Measurements from ENCODE around the gene SPHK1.

Gene SPHK1

DNA sequence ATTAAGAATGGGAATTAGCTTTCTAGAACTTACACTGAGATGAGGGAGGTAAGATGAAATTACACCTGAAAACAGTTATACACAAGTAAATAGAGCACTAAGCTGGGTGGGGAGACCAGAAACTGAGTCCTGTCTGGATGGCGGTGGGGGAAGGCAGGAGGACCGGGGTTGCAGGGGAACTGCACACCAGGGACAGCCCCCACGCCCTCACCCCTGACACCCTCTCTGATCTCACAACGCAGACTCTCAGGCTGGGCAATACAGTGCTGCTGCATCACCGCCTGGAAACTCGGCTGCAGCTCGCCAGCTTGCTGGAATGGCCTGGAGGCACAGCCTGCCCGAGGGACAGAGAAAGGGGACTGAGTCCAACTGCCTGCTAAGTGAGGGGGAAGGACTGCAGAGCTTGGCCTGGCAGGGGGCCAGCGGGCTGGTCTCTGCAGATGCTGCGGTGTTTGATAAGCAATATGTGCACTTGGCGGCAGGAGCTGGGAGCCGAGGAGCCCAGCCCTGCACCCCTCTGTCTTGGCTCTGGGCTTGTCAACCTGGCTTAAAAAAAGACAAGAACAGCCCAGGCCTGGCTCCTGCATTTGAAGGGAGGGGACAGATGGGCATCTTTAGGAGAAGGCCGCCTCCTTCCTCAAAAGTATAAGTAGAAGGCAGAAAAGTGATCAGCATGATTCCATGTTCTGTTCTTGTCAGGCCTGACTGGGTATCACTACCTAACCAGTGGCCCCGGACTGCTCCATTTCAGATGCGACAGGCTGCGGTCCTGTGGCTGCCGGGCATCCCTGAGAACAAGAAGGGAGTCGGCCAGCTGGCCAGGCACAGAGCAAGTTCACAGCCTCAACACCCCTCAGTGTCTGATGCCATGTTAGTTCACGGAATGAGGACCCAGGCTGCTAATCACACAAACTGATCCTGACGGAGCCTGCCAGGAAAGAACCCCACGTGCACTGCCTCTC, 30.2 kb downstream of the SPHK1 start:
- TF ChIP-seq, protein P1, sequence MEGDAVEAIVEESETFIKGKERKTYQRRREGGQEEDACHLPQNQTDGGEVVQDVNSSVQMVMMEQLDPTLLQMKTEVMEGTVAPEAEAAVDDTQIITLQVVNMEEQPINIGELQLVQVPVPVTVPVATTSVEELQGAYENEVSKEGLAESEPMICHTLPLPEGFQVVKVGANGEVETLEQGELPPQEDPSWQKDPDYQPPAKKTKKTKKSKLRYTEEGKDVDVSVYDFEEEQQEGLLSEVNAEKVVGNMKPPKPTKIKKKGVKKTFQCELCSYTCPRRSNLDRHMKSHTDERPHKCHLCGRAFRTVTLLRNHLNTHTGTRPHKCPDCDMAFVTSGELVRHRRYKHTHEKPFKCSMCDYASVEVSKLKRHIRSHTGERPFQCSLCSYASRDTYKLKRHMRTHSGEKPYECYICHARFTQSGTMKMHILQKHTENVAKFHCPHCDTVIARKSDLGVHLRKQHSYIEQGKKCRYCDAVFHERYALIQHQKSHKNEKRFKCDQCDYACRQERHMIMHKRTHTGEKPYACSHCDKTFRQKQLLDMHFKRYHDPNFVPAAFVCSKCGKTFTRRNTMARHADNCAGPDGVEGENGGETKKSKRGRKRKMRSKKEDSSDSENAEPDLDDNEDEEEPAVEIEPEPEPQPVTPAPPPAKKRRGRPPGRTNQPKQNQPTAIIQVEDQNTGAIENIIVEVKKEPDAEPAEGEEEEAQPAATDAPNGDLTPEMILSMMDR (IDR thresholded peaks at IDR 0.05; ENCODE audit: extremely low read depth, missing control alignments), result no peak
- no peak for DNase-seq (ENCODE audit: low spot score)

DNA sequence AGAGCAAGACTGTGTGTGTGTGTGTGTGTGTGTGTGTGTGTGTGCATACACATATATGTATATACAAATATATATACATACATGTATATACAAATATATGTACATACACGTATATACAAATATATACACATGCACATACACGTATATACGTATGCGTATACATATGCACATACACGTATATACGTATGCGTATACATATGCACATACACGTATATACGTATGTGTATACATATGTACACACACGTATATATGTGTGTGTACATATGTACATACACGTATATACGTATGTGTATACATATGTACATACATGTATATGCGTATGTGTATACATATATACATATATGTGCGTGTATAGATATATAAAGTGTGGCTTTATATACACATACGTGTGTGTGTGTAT, 31.4 kb downstream of the SPHK1 start:
- DNase-seq (ENCODE audit: low spot score), result no peak
- TF ChIP-seq, protein P1 (IDR thresholded peaks at IDR 0.05; ENCODE audit: extremely low read depth, missing control alignments), result no peak

DNA sequence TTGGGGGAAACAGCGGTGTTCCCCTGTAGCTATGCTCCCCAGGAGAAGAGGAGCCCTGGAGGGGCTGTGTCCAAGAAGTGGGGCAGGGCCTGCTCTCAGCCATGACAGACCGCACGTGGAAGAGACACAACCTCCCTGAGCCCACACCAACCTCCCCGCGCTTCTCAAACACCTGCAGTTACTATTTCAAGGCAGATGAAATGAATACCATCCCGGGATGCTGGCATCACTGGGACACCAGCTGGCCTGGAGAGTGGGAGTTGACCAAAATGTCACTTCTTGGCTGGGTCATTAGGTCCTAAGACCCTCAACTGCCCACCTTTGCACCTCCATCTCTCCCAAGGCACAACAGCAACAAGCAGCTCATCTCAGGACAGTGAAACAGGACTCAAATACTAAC, 32.0 kb downstream of the SPHK1 start:
- TF ChIP-seq, protein P1 (IDR thresholded peaks at IDR 0.05; ENCODE audit: extremely low read depth, missing control alignments), result no peak
- DNase-seq (ENCODE audit: low spot score), result no peak

DNA sequence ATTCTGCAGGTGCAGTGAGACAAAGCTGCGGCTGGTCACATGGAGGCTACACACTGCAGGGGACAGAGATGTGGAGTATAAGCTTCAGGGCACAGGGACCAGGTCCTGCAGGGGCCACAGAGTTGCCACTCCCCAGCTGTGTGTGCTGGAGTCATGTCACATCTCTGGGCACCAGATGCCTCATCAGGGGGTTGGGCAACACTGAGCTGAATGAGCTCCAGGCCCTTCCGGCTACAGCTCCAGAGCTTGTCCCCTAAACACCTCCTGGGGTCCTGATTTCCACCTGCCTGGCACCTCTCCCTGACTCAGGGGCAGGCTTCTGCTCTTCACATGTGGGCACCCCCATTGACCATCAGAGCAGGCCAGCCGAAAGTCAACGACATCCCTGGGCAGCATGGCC, 32.5 kb downstream of the SPHK1 start:
- TF ChIP-seq, protein P1 (IDR thresholded peaks at IDR 0.05; ENCODE audit: extremely low read depth, missing control alignments), result no peak
- no peak for DNase-seq (ENCODE audit: low spot score)

GRCh38 chr17:76417499-76418143, 33.2 kb downstream of the SPHK1 start:
- no peak for DNase-seq (ENCODE audit: low spot score)
- TF ChIP-seq, protein P1 (IDR thresholded peaks at IDR 0.05; ENCODE audit: extremely low read depth, missing control alignments), result no peak

DNA sequence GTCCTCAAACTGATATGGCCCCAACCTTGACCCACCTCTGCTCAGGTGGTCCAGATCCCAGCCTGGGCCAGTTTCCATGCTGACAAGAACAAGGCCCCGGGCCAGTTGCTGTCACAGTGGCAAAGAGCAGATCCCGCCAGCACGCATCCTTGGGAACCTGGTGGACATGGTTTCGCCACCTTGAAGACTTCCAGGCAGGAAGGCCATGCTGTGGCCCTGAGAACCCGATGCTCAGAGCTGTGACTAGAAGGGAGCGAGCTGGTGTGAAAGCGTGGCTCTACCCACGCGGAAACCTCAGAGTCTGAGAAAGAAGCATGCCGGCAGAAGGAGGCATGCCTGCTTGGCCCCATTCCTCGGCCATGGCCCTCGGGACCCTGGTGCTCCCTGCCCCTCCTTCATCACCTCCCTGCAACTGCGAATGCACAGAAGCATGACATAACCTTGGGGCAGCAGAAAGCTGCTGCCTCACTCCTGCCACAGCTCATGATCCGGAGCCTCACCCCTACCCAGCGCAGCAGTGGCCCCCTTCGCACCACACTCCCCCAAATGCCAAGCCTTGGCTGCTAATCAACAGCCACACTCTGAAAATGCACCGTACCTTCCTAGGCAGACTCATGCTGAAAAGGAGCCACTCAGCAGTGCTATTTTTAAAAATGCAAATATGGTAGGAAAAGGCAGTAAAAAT, 35.3 kb downstream of the SPHK1 start:
- DNase-seq (ENCODE audit: low spot score), result no peak
- TF ChIP-seq, protein P1 (IDR thresholded peaks at IDR 0.05; ENCODE audit: extremely low read depth, missing control alignments), result no peak

All from GM20000 (cell line).